HUES6 (cell line): ENCODE measurements around the gene SPDYE3.
"Not testable (repeated sequence)": the region's sequence is repeated elsewhere in the genome, so short reads cannot be mapped to it uniquely, and the experiment has no call there.

ENCODE experiments used
- H3K27ac ChIP-seq: 2 replicates; pipeline ENCODE4 v1.7.0; 2013; ENCODE audit warnings: low read depth, mild to moderate bottlenecking, low read length, inconsistent platforms
- H3K27me3 ChIP-seq: 2 replicates; pipeline ENCODE4 v1.6.1; 2013; ENCODE audit warnings: low read length; ENCODE audit not compliant: control insufficient read depth, insufficient read depth
- H3K36me3 ChIP-seq: 2 replicates; pipeline ENCODE4 v1.6.1; 2013; ENCODE audit warnings: low read length; ENCODE audit not compliant: control insufficient read depth, insufficient read depth
- H3K4me1 ChIP-seq: 2 replicates; pipeline ENCODE4 v1.6.1; 2013; ENCODE audit warnings: low read length; ENCODE audit not compliant: control insufficient read depth, insufficient read depth
- H3K4me3 ChIP-seq: 2 replicates; pipeline ENCODE4 v1.5.1; 2013; ENCODE audit warnings: low read depth, low read length
- H3K9ac ChIP-seq: one replicate; pipeline ENCODE4 v1.6.1; 2013; ENCODE audit warnings: mild to moderate bottlenecking, low read length
- H3K9me3 ChIP-seq: 2 replicates; pipeline ENCODE4 v1.6.1; 2013; ENCODE audit warnings: low read depth, low read length; ENCODE audit not compliant: control insufficient read depth, insufficient read depth

SPDYE3 gene

GRCh38 chr7:100292162-100292561, 15.3 kb upstream of the SPDYE3 start:
- not testable (repeated sequence) for H3K27ac ChIP-seq, H3K9me3 ChIP-seq, H3K27me3 ChIP-seq, H3K4me3 ChIP-seq, H3K4me1 ChIP-seq, H3K36me3 ChIP-seq, H3K9ac ChIP-seq

- H3K9me3 ChIP-seq, H3K4me3 ChIP-seq, H3K4me1 ChIP-seq, H3K36me3 ChIP-seq, H3K27ac ChIP-seq, H3K27me3 ChIP-seq, H3K9ac ChIP-seq: not testable (repeated sequence)
Measured at GRCh38 chr7:100295269-100295668, 12.2 kb upstream of the SPDYE3 start.

DNA sequence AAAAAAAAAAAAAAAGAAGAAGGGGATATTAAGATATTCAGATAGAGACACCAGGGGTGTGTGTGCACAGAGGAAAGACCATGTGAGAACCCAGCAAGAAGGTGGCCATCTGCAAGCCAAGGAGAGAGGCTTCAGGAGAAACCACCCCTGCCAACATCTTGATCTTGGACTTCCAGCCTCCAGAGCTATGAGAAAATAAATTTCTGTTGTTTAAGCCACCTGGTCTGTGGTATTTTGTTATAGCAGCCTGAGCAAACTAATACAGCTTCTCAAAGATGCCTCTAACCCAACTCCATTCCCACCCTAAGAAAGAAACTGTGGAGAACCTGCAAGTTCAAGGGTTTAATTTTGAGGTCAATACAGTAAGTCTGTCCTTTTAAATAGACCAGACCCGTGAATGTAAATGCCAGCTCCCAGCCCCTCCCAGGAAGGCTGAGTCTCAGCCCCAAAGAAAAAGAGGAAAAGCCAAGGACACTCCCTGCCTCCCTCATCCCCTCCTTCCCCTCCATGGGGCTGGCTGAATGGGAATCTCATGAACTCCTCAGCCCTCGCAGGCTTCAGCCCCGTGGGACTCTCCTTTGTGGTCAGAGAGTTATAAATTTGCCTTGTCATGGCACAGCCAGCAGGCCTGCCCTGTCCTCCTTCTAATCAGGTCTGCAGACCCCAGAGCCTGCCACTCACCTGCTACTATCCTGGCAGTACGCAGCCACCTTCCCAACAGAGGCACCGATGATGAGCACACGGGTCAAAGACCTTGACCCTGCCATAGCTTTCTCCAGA, 9.5 kb upstream of the SPDYE3 start:
- not testable (repeated sequence) for H3K4me3 ChIP-seq, H3K27ac ChIP-seq, H3K4me1 ChIP-seq, H3K9ac ChIP-seq, H3K27me3 ChIP-seq, H3K36me3 ChIP-seq, H3K9me3 ChIP-seq

GRCh38 chr7:100298632-100298895, 8.9 kb upstream of the SPDYE3 start:
- not testable (repeated sequence) for H3K27me3 ChIP-seq, H3K27ac ChIP-seq, H3K9ac ChIP-seq, H3K4me3 ChIP-seq, H3K9me3 ChIP-seq, H3K4me1 ChIP-seq, H3K36me3 ChIP-seq

DNA sequence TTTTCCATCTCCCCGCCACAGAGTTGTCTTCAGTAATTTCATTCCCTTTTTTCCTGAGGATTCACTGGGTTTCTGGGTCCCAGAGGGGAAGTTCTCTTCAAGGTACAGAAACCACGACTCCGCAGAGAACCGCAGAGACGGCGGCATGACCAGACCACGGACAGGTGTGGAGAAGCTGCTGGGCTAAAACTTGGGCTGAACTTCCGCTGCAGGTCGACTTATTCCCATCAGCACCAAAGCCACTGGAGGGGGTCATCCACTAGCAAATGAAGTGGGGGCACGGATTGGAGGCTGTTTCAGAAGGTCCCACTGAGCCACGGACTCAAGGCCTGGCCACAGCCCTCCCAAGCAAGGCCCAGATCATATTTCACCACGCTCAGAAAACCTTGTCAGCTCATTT, 3.0 kb upstream of the SPDYE3 start:
- not testable (repeated sequence) for H3K9me3 ChIP-seq, H3K36me3 ChIP-seq, H3K9ac ChIP-seq, H3K4me3 ChIP-seq, H3K27me3 ChIP-seq, H3K27ac ChIP-seq, H3K4me1 ChIP-seq

DNA sequence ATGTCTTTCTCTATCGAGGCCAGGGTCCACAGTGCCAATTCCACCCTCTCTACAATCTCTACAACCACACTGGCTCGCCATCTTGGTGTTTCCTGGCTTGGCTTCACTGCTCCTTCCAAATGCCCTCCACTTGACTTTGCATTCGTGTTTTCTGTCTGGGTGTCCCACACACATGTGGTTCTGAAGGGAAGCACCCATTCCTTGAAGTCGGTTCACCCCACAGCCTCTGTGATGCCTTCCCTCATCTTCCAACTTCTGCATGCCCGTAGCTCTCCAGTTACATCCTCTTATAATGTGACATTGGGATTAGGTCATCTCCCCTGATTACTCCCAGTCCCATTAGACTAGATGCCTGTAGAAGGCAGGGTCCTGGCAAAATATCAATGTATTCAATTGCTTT, 10.8 kb downstream of the SPDYE3 start:
- H3K4me3 ChIP-seq, H3K27me3 ChIP-seq, H3K9ac ChIP-seq, H3K4me1 ChIP-seq, H3K27ac ChIP-seq, H3K9me3 ChIP-seq: not testable (repeated sequence)
- H3K36me3 ChIP-seq = peaks cover 10% of the 10 kb centered on the region

DNA sequence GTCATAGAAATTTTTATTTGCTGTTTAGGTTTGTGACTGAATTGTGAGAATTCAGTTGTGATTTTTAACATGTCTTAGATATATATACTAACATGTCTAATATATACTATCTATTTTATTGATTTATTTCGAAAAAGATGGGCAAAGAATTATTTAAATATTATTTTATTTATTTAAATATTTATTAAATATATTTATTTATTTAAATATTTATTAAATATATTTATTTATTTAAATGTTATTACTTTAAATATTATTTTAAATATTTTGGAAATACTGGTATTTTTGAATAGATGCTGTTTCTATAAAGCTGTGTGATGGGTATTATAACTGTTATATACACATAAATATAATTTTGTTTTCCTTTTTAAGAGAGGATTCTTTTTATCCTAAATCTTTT, 14.1 kb downstream of the SPDYE3 start:
- not testable (repeated sequence) for H3K4me1 ChIP-seq, H3K4me3 ChIP-seq, H3K27ac ChIP-seq, H3K9me3 ChIP-seq, H3K9ac ChIP-seq, H3K27me3 ChIP-seq
- peaks cover 19% of the 10 kb centered on the region for H3K36me3 ChIP-seq

DNA sequence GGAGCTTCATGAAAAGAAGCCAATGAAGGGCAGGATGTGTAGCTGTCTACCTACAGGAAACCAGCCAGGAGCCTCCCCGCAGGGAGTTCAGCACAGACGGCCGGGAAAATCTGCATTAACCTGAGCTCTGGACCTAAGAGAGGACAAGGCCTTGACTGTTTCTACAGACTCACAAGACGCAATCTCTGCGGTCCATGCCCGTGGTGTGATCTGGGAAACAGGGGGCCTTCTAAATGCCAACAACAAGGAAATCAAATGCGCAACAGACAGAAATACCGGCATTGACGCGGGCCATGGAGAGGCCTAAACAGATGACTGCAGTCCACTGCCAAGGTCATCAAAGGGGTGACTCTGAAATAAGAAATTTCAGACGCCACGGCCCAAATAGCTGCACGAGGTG, 16.7 kb downstream of the SPDYE3 start:
- H3K9me3 ChIP-seq, H3K27ac ChIP-seq, H3K27me3 ChIP-seq, H3K9ac ChIP-seq, H3K4me3 ChIP-seq, H3K4me1 ChIP-seq: not testable (repeated sequence)
- H3K36me3 ChIP-seq = peaks cover 30% of the 10 kb centered on the region

DNA sequence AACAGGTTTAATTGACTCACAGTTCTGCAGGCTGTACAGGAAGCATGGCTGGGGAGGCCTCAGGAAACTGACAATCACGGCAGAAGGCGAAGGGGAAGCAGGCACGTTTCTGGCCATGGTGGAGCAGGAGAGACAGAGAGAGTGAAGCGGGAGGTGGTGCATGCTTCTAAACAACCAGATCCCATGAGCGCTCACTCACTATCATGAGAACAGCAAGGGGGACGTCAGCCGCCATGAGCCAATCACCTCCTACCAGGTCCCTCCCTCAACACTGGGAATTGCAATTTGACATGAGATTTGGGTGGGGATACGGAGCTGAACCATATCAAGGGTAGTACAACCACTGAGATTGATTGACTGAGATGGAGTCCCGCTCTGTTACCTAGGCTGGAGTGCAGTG, 18.2 kb downstream of the SPDYE3 start:
- not testable (repeated sequence) for H3K4me1 ChIP-seq, H3K27ac ChIP-seq, H3K9ac ChIP-seq, H3K9me3 ChIP-seq, H3K27me3 ChIP-seq, H3K4me3 ChIP-seq
- peaks cover 23% of the 10 kb centered on the region for H3K36me3 ChIP-seq

DNA sequence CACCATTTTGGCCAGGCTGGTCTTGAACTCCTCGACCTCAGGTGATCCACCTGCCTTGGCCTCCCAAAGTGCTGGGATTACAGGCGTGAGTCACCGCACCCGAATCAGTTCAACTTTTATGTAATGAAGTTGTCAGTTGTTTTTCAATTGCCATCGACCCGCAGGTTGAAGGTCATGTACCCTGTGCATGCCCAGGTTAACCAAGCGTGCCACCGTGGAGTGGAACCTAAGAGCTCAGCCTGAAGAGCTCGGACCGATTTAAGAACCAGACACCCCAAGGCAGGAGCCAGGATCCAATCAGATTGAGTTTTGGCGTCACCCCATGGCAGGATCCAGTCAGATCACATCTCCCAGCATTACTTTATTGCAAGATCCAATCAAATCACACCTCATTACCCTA, 19.4 kb downstream of the SPDYE3 start:
- not testable (repeated sequence) for H3K27me3 ChIP-seq

DNA sequence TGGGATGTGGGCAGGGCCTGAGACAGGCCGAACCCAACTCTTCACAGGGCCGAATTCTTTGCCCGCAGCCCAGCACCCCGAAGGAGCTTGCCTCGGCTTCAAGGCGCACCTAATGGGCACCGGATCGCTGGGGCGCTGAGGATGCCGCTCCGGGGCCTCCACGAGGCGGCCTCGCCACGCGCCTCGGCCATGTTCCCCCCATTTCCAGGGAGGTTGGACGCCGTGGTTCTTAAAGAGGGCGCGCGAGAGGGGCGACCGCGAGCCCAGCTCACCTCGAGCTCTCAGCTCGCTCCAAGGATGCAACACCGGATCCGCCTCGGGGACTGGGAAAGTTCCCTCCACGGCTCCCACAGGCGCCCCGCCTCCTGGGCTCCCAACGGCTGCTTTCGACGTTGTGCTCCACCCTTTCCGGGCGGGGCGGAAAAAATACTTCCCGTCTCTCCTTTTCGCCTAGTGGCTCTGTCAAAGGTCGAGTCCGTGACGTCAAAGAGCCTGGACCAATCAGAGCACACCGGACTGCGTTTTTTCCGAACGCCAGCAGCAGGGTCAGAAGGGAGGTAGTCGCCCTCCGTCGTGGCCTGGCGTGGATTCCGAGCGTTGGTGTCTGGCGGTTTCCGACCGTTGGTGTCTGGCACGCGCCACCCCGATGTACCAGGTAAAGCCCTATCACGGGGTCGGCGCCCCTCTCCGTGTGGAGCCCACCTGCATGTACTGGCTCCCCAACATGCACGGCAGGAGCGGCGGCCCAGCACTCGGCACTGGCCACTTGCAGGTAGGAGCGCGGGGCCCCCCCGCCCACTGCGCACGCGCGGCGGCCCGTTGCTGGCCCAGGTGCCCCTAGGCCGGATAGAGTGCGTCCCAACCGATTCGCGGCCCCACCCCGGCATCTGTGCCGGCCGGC, 28.3 kb downstream of the SPDYE3 start:
- not testable (repeated sequence) for H3K27me3 ChIP-seq, H3K4me1 ChIP-seq, H3K9me3 ChIP-seq
- Histone ChIP-seq H3K36me3 (peaks cover 12% of the 10 kb centered on the region), H3K9ac (peak overlapping the region; percentile 90), H3K4me3 (peak overlapping the region; percentile 98), H3K27ac (peak overlapping the region; percentile 52; the same call in 1 of the 2 replicates)

More for the DNA sequence above, 19.4 kb downstream of the SPDYE3 start:
- not testable (repeated sequence) for H3K27ac ChIP-seq, H3K4me3 ChIP-seq, H3K4me1 ChIP-seq, H3K9ac ChIP-seq, H3K9me3 ChIP-seq
- H3K36me3 ChIP-seq = peaks cover 22% of the 10 kb centered on the region
